WTC11 (cell line): ENCODE measurements around the gene GALNTL6.

Source experiments
- IRF2 ChIP-seq: sonication (generic); formaldehyde crosslinking; IDR thresholded peaks from 2 replicates; pipeline ENCODE4 v1.8.0; 2022; ENCODE audit warnings: low read depth, missing genetic modification reagents, borderline replicate concordance
- KAT7 ChIP-seq: sonication (generic); formaldehyde crosslinking; IDR thresholded peaks from 2 replicates; pipeline ENCODE4 v1.8.1; 2023; ENCODE audit warnings: missing genetic modification reagents, mild to moderate bottlenecking, borderline replicate concordance
- MYBL2 ChIP-seq: sonication (generic); formaldehyde crosslinking; IDR thresholded peaks from 2 replicates; pipeline ENCODE4 v1.8.1; 2023; ENCODE audit warnings: mild to moderate bottlenecking, moderate library complexity, missing genetic modification reagents
- NFYB ChIP-seq: sonication (generic); formaldehyde crosslinking; conservative IDR thresholded peaks from 2 replicates; pipeline ENCODE4 v1.8.0; 2022; ENCODE audit warnings: low read depth, missing genetic modification reagents
- NR2C2 ChIP-seq: sonication (generic); formaldehyde crosslinking; IDR thresholded peaks from 2 replicates; pipeline ENCODE4 v1.8.0; 2022; ENCODE audit warnings: mild to moderate bottlenecking, missing genetic modification reagents
- SMAD4 ChIP-seq: sonication (generic); formaldehyde crosslinking; IDR thresholded peaks from 2 replicates; pipeline ENCODE4 v1.8.0; 2022; ENCODE audit warnings: mild to moderate bottlenecking, missing genetic modification reagents
- ZNF423 ChIP-seq: fragments of 250-450 bp; sonication (Bioruptor Pico); IDR thresholded peaks from 2 replicates; pipeline ENCODE4 v2.1.2; 2022; ENCODE audit warnings: mild to moderate bottlenecking, moderate library complexity
- TF ChIP-seq, protein P1 (sequence below): fragments of 200-600 bp; IDR thresholded peaks from 2 replicates; pipeline ENCODE4 v1.8.0; 2022; ENCODE audit warnings: antibody characterized with exemption
- TF ChIP-seq, protein P2 (sequence below): sonication (generic); formaldehyde crosslinking; conservative IDR thresholded peaks from 2 replicates; pipeline ENCODE4 v1.8.1; 2022; ENCODE audit warnings: mild to moderate bottlenecking, missing genetic modification reagents

DNA sequence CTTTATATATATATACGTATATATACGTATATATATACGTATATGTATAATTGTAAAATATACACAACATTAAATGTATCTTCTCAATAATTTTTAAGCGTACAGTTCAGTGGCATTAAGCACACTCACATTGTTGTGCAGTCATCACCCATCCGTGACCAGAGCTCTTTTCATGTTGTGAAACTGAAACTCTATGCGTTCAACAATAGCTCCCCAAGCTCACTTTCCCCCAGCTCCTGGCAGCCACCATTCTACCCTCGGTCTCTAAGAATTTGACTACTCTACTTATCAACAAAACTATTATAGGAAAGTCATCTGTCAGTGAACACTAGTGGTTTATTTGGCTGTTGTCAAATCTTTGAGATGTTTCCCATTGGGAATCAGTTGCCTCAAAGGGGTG lies 733.6 kb downstream of the GALNTL6 start:
- TF ChIP-seq NR2C2 (CRISPR knock-in tag), result no peak
- TF ChIP-seq, protein P1, sequence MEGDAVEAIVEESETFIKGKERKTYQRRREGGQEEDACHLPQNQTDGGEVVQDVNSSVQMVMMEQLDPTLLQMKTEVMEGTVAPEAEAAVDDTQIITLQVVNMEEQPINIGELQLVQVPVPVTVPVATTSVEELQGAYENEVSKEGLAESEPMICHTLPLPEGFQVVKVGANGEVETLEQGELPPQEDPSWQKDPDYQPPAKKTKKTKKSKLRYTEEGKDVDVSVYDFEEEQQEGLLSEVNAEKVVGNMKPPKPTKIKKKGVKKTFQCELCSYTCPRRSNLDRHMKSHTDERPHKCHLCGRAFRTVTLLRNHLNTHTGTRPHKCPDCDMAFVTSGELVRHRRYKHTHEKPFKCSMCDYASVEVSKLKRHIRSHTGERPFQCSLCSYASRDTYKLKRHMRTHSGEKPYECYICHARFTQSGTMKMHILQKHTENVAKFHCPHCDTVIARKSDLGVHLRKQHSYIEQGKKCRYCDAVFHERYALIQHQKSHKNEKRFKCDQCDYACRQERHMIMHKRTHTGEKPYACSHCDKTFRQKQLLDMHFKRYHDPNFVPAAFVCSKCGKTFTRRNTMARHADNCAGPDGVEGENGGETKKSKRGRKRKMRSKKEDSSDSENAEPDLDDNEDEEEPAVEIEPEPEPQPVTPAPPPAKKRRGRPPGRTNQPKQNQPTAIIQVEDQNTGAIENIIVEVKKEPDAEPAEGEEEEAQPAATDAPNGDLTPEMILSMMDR, result no peak
- TF ChIP-seq KAT7 (CRISPR knock-in tag), result no peak
- no peak for TF ChIP-seq SMAD4 (CRISPR knock-in tag)
- TF ChIP-seq, protein P2, sequence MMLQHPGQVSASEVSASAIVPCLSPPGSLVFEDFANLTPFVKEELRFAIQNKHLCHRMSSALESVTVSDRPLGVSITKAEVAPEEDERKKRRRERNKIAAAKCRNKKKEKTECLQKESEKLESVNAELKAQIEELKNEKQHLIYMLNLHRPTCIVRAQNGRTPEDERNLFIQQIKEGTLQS, result no peak
- no peak for TF ChIP-seq ZNF423 (CRISPR knock-in tag)
- TF ChIP-seq NFYB, result no peak
- TF ChIP-seq IRF2, result no peak
- TF ChIP-seq MYBL2 (CRISPR knock-in tag), result no peak
